Neural cell (in vitro differentiated cells): ENCODE results near the gene MARK2. TPM values are rescaled to one million over a fixed set of nuclear protein-coding genes. Genes with fewer than 3 reads are reported as not detected.

Experiments
- H2AFZ ChIP-seq: fragments of 200-600, 300-800 bp; sonication (generic), shearing (Covaris generic); 2 replicates; pipeline ENCODE4 v1.6.0; 2014; ENCODE audit warnings: low read depth, mild to moderate bottlenecking, antibody characterized with exemption, low read length, moderate library complexity
- H3F3A ChIP-seq: fragments of 200-600 bp; shearing (Covaris generic); 2 replicates; pipeline ENCODE4 v1.6.1; 2016; ENCODE audit warnings: mild to moderate bottlenecking, moderate library complexity, mixed read lengths, antibody characterized with exemption, low read length; ENCODE audit not compliant: insufficient read depth, poor library complexity, severe bottlenecking
- H3K27ac ChIP-seq: fragments of 200-600, 300-800 bp; sonication (generic), shearing (Covaris generic); 2 replicates; pipeline ENCODE4 v1.5.1; 2014; ENCODE audit warnings: mild to moderate bottlenecking, low read length, moderate library complexity
- H3K27me3 ChIP-seq: fragments of 300-800, 200-600 bp; sonication (generic), shearing (Covaris generic); 2 replicates; pipeline ENCODE4 v1.6.0; 2014; ENCODE audit warnings: mild to moderate bottlenecking, low read depth, low read length, moderate library complexity; ENCODE audit not compliant: insufficient read depth
- H3K36me3 ChIP-seq: fragments of 300-800, 200-600 bp; sonication (generic), shearing (Covaris generic); 2 replicates; pipeline ENCODE4 v1.5.1; 2014; ENCODE audit warnings: mild to moderate bottlenecking, antibody characterized with exemption, low read length, moderate library complexity; ENCODE audit not compliant: insufficient read depth
- H3K4me2 ChIP-seq: fragments of 300-800, 200-600 bp; sonication (generic), shearing (Covaris generic); 2 replicates; pipeline ENCODE4 v1.6.0; 2014; ENCODE audit warnings: mild to moderate bottlenecking, low read length
- H3K4me3 ChIP-seq: fragments of 300-800, 200-600 bp; sonication (generic), shearing (Covaris generic); 2 replicates; pipeline ENCODE4 v1.5.1; 2014; ENCODE audit warnings: mild to moderate bottlenecking, low read length, moderate library complexity
- H3K79me2 ChIP-seq: fragments of 200-600 bp; shearing (Covaris generic); replicated peaks from 2 replicates; pipeline ENCODE4 v1.6.0; 2014; ENCODE audit warnings: mild to moderate bottlenecking, low read length, moderate library complexity; ENCODE audit not compliant: insufficient read depth
- H3K9ac ChIP-seq: fragments of 300-800, 200-600 bp; sonication (generic), shearing (Covaris generic); 2 replicates; pipeline ENCODE4 v1.6.1; 2016; ENCODE audit warnings: mild to moderate bottlenecking, low read length, mixed read lengths
- H3K9me2 ChIP-seq: fragments of 200-600 bp; shearing (Covaris generic); 2 replicates; pipeline ENCODE4 v1.6.1; 2016; ENCODE audit warnings: mild to moderate bottlenecking, low read length, mixed read lengths; ENCODE audit not compliant: insufficient read depth
- H3K9me3 ChIP-seq: fragments of 200-600, 300-800 bp; sonication (generic), shearing (Covaris generic); 2 replicates; pipeline ENCODE4 v1.6.1; 2016; ENCODE audit warnings: mild to moderate bottlenecking, mixed run types, low read length, moderate library complexity, mixed read lengths
- H4K20me1 ChIP-seq: fragments of 200-600 bp; shearing (Covaris generic); 2 replicates; pipeline ENCODE4 v1.6.1; 2016; ENCODE audit warnings: mild to moderate bottlenecking, mixed run types; ENCODE audit not compliant: insufficient read depth
- CTCF ChIP-seq: fragments of 450-650 bp; IDR thresholded peaks from 2 replicates; pipeline ENCODE4 v1.5.1; 2014; ENCODE audit warnings: antibody characterized with exemption, mild to moderate bottlenecking, moderate library complexity; ENCODE audit not compliant: poor library complexity, severe bottlenecking
- EP300 ChIP-seq: fragments of 450-650 bp; conservative IDR thresholded peaks from 2 replicates; pipeline ENCODE4 v1.6.1; 2014; ENCODE audit warnings: antibody characterized with exemption, mild to moderate bottlenecking, moderate library complexity; ENCODE audit not compliant: poor library complexity, severe bottlenecking
- EZH2 ChIP-seq: fragments of 200-600, 300-800 bp; shearing (Covaris generic), sonication (generic); IDR thresholded peaks from 2 replicates; pipeline ENCODE4 v1.6.1; 2014; ENCODE audit warnings: antibody characterized with exemption, low read length, borderline replicate concordance, mild to moderate bottlenecking; ENCODE audit not compliant: insufficient read depth, poor library complexity, severe bottlenecking
- MXI1 ChIP-seq: fragments of 450-650 bp; conservative IDR thresholded peaks from 2 replicates; pipeline ENCODE4 v1.6.1; 2014; ENCODE audit warnings: antibody characterized with exemption, mild to moderate bottlenecking; ENCODE audit not compliant: poor library complexity, severe bottlenecking
- POLR2AphosphoS5 ChIP-seq: IDR thresholded peaks from 2 replicates; pipeline ENCODE4 v1.6.1; 2012
- RAD21 ChIP-seq: fragments of 450-650 bp; conservative IDR thresholded peaks from 2 replicates; pipeline ENCODE4 v1.6.1; 2014; ENCODE audit warnings: antibody characterized with exemption, mild to moderate bottlenecking, moderate library complexity
- REST ChIP-seq: IDR thresholded peaks from 2 replicates; pipeline ENCODE4 v1.6.1; 2012; ENCODE audit warnings: borderline replicate concordance
- SMC3 ChIP-seq: fragments of 450-650 bp; conservative IDR thresholded peaks from 2 replicates; pipeline ENCODE4 v1.6.1; 2014; ENCODE audit warnings: antibody characterized with exemption, mild to moderate bottlenecking, moderate library complexity; ENCODE audit not compliant: poor library complexity
- TAF1 ChIP-seq: IDR thresholded peaks from 2 replicates; pipeline ENCODE4 v1.6.1; 2012; ENCODE audit warnings: low read depth
- polyA plus RNA-seq: library from polyadenylated mRNA; depleted of rRNA; stranded (reverse); fragments of >200 nt; gene quantifications from 2 replicates; pipeline ENCODE4 v1.2.3, GENCODE V29; 2014

Gene MARK2
- polyA plus RNA-seq, 1 donor from 2014 or later, result 11.3 TPM

GRCh38 chr11:63855975-63856374, 17.1 kb downstream of the MARK2 start:
- Histone ChIP-seq H3K27me3 (no peaks in the 10 kb centered on the region), H3K27ac (no peak overlapping the region), H3F3A (no peaks in the 10 kb centered on the region), H3K9me3 (no peaks in the 10 kb centered on the region), H3K4me3 (no peak overlapping the region), H4K20me1 (no peaks in the 10 kb centered on the region), H3K79me2 (peaks cover 20% of the 10 kb centered on the region), H3K9ac (no peak overlapping the region), H3K4me2 (no peak overlapping the region), H2AFZ (no peak overlapping the region), H3K36me3 (no peaks in the 10 kb centered on the region), H3K9me2 (no peaks in the 10 kb centered on the region)
- TF ChIP-seq POLR2AphosphoS5 (no peak), SMC3 (no peak), MXI1 (no peak), EP300 (no peak), TAF1 (no peak), REST (no peak), RAD21 (no peak), CTCF (no peak), EZH2 (no peak)

GRCh38 chr11:63858628-63859550, 20.0 kb downstream of the MARK2 start:
- peaks cover 20% of the 10 kb centered on the region for H3K79me2 ChIP-seq
- H2AFZ ChIP-seq, result no peak overlapping the region
- no peaks in the 10 kb centered on the region for H3K9me3 ChIP-seq
- H3F3A ChIP-seq, result no peaks in the 10 kb centered on the region
- no peaks in the 10 kb centered on the region for H3K9me2 ChIP-seq
- no peak overlapping the region for H3K9ac ChIP-seq
- no peaks in the 10 kb centered on the region for H3K36me3 ChIP-seq
- no peak overlapping the region for H3K27ac ChIP-seq
- TF ChIP-seq SMC3, result no peak
- TF ChIP-seq TAF1, result no peak
- TF ChIP-seq EP300, result no peak
- TF ChIP-seq REST, result no peak
- no peak for TF ChIP-seq EZH2
- TF ChIP-seq CTCF, result no peak
- TF ChIP-seq RAD21, result no peak
- TF ChIP-seq POLR2AphosphoS5, result no peak
- no peak for TF ChIP-seq MXI1
- H3K4me3 ChIP-seq, result no peak overlapping the region
- H3K27me3 ChIP-seq, result no peaks in the 10 kb centered on the region
- H4K20me1 ChIP-seq, result no peaks in the 10 kb centered on the region
- H3K4me2 ChIP-seq, result no peak overlapping the region
